Measurements from ENCODE around the gene GFOD1.
"Not testable (repeated sequence)": the region's sequence is repeated elsewhere in the genome, so short reads cannot be mapped to it uniquely, and the experiment has no call there.

GFOD1 gene

DNA sequence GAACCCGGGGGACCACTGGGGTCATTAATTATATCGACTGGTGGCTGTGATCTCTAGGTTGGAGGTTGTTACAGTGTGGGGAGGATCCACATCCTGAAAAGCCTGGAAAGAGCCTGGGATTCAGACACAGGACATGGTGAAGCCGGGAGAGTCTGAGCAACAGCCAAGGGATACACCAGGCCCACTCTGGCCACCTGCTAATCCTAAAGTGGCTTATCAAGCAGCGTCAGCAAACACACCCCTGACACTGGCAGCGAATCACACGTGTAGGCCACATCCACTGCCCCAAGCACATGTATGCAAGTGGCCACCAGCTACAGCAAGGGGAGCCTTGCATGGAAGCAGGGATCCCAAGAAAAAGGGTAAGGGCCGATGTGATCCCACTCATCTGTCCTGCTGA lies 41.0 kb downstream of the GFOD1 start:
- Histone ChIP-seq H3K36me3 (ENCODE audit: control insufficient read depth in 5 of 5, insufficient read depth in 5 of 5, low read length in 5 of 5) (peaks cover 0 to 10% (median 8%) of the 10 kb centered on the region in 5 donors), H3K4me1 (ENCODE audit: control insufficient read depth in 5 of 5, insufficient read depth in 5 of 5, low read length in 5 of 5) (peaks cover 5 to 49% (median 34%) of the 10 kb centered on the region in 5 donors), H3K27me3 (ENCODE audit: control insufficient read depth in 5 of 5, insufficient read depth in 4 of 5, low read length in 5 of 5) (no peaks in the 10 kb centered on the region), H3K9me3 (ENCODE audit: control insufficient read depth in 5 of 5, low read length in 5 of 5) (no peaks in the 10 kb centered on the region), H3K27ac (ENCODE audit: low read depth, low read length) (peak overlapping the region; percentile 21), H3K4me3 (ENCODE audit: low read depth in 1 of 5, low read length in 5 of 5) (no peak overlapping the region), H3K9ac (ENCODE audit: low read length in 5 of 5) (no peak overlapping the region)

DNA sequence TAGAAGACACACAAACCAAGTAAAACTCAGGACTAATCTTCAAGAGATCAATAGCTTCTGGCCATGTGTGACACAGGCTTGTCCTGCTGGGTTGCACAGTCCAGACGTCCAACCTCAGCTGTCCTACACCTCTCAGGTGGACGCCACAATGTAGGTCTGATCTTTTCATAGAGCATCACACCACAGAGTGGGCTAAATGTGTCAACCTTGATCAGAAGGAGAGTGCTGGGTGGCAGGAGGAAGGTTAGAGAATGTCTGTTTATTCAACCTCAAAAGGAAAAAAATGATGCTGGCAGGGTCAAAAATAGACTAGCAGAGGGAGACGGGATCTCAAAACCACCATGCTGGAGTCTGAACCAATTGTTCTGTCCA lies 41.7 kb downstream of the GFOD1 start:
- H3K4me3 ChIP-seq (ENCODE audit: low read depth in 1 of 5, low read length in 5 of 5): no peak overlapping the region
- H3K9ac ChIP-seq (ENCODE audit: low read length in 5 of 5): no peak overlapping the region
- peak overlapping the region; percentile 31 for H3K27ac ChIP-seq (ENCODE audit: low read depth, low read length)
- peaks cover 0 to 4% (median 2%) of the 10 kb centered on the region in 5 donors for H3K36me3 ChIP-seq (ENCODE audit: control insufficient read depth in 5 of 5, insufficient read depth in 5 of 5, low read length in 5 of 5)
- H3K27me3 ChIP-seq (ENCODE audit: control insufficient read depth in 5 of 5, insufficient read depth in 4 of 5, low read length in 5 of 5): no peaks in the 10 kb centered on the region
- H3K9me3 ChIP-seq (ENCODE audit: control insufficient read depth in 5 of 5, low read length in 5 of 5): no peaks in the 10 kb centered on the region
- peaks cover 5 to 53% (median 38%) of the 10 kb centered on the region in 5 donors for H3K4me1 ChIP-seq (ENCODE audit: control insufficient read depth in 5 of 5, insufficient read depth in 5 of 5, low read length in 5 of 5)

DNA sequence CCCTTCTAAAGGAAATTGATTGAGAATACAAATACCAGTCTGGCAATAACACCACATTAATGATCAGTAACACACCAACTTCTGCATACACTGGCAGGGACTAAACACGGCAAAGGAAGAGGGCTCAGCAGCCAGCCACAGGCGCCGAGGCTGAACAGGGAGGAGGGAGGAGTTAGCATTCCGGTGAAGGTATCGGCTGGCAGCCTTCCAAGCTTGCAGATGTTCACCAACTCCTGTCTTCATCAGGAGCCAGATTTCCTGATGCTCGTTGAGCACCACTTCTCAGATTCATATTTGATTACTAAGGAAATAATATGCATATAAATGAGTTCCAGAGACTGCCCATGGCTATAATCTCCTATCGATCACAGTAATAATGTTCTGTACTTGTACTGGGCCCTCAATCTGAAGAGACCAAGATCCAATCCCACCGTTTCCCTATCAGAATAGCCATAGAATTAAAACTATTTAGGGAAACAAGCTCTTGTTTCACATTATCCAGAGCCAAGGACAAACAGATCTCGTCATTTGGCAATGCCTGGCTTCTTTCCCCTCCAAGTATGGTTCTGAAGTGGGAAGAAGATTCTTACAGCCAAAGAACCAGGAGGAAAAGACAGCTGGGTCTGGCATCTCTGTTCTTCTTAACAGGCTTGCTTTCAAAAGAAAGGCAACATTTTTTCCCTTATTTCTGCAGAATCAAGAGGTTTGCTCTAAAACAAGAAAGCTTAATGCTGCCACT lies 42.2 kb downstream of the GFOD1 start:
- H3K27ac ChIP-seq (ENCODE audit: low read depth, low read length): peak overlapping the region; percentile 31
- no peaks in the 10 kb centered on the region for H3K27me3 ChIP-seq (ENCODE audit: control insufficient read depth in 5 of 5, insufficient read depth in 4 of 5, low read length in 5 of 5)
- no peaks in the 10 kb centered on the region for H3K9me3 ChIP-seq (ENCODE audit: control insufficient read depth in 5 of 5, low read length in 5 of 5)
- peak overlapping the region in 2 of 5 donors; percentile 29 to 54 for H3K4me3 ChIP-seq (ENCODE audit: low read depth in 1 of 5, low read length in 5 of 5)
- peak overlapping the region in 1 of 5 donors; percentile 66 for H3K9ac ChIP-seq (ENCODE audit: low read length in 5 of 5)
- H3K36me3 ChIP-seq (ENCODE audit: control insufficient read depth in 5 of 5, insufficient read depth in 5 of 5, low read length in 5 of 5): no peaks in the 10 kb centered on the region
- peaks cover 5 to 56% (median 43%) of the 10 kb centered on the region in 5 donors for H3K4me1 ChIP-seq (ENCODE audit: control insufficient read depth in 5 of 5, insufficient read depth in 5 of 5, low read length in 5 of 5)

DNA sequence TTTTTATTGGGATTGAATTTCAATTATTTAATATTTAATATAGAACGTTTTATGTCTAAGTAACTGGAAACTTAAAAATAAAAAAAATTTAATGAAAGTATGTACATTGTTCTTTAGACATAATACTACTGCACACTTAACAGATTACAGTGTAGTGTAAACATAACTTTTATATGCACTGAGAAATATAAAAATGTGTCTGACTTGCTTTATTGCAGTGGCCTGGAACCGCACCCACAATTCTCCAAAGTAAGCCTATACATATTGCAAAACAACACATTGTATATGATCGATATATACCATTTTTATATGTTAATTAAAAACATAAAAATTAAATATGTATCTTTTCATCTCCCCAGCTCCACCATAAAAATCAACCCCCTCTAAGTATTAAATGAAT lies 42.8 kb downstream of the GFOD1 start:
- Histone ChIP-seq H3K9ac (ENCODE audit: low read length in 5 of 5) (no peak overlapping the region), H3K9me3 (ENCODE audit: control insufficient read depth in 5 of 5, low read length in 5 of 5) (no peaks in the 10 kb centered on the region), H3K27me3 (ENCODE audit: control insufficient read depth in 5 of 5, insufficient read depth in 4 of 5, low read length in 5 of 5) (no peaks in the 10 kb centered on the region), H3K27ac (ENCODE audit: low read depth, low read length) (peak overlapping the region; percentile 31), H3K36me3 (ENCODE audit: control insufficient read depth in 5 of 5, insufficient read depth in 5 of 5, low read length in 5 of 5) (no peaks in the 10 kb centered on the region), H3K4me3 (ENCODE audit: low read depth in 1 of 5, low read length in 5 of 5) (no peak overlapping the region), H3K4me1 (ENCODE audit: control insufficient read depth in 5 of 5, insufficient read depth in 5 of 5, low read length in 5 of 5) (peaks cover 5 to 56% (median 43%) of the 10 kb centered on the region in 5 donors)

DNA sequence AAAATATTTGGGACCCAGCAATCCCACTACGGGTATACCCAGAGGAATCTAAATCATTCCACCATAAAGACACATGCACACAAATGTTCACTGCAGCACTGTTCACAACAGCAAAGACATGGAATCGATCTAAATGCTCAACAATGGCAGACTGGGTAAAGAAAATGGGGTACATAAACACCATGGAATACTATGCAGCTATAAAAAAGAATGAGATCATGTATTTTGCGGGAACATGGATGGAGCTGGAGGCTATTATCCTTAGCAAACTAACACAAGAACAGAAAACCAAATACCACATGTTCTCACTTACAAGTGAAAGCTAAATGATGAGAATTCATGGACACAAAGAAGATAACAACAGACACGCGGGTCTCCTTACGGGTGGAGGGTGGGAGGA lies 43.4 kb downstream of the GFOD1 start:
- not testable (repeated sequence) for H3K27me3 ChIP-seq (ENCODE audit: control insufficient read depth in 5 of 5, insufficient read depth in 4 of 5, low read length in 5 of 5); H3K9me3 ChIP-seq (ENCODE audit: control insufficient read depth in 5 of 5, low read length in 5 of 5); H3K27ac ChIP-seq (ENCODE audit: low read depth, low read length); H3K36me3 ChIP-seq (ENCODE audit: control insufficient read depth in 5 of 5, insufficient read depth in 5 of 5, low read length in 5 of 5); H3K4me3 ChIP-seq (ENCODE audit: low read depth in 1 of 5, low read length in 5 of 5); H3K9ac ChIP-seq (ENCODE audit: low read length in 5 of 5)
- H3K4me1 ChIP-seq (ENCODE audit: control insufficient read depth in 5 of 5, insufficient read depth in 5 of 5, low read length in 5 of 5): peaks cover 5 to 53% (median 43%) of the 10 kb centered on the region in 5 donors

DNA sequence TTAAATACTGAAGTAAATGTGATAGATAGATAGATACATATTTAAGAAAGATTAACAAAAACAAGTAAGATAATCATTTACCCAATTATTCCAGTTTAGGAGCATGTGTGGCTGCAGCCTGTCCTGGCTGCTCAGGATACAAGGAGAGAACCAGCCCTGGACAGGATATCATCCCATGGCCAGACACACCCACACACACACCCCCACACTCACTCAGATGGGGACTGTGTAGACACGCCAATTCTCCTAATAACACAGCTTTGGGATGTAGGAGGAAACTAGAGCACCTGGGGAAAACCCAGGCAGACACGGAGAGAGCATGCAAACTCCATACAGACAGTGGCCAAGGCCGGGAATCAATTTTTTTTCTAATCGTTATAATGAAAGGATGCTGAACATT lies 45.6 kb downstream of the GFOD1 start:
- no peaks in the 10 kb centered on the region for H3K27me3 ChIP-seq (ENCODE audit: control insufficient read depth in 5 of 5, insufficient read depth in 4 of 5, low read length in 5 of 5)
- peaks cover 0 to 37% (median 30%) of the 10 kb centered on the region in 5 donors for H3K4me1 ChIP-seq (ENCODE audit: control insufficient read depth in 5 of 5, insufficient read depth in 5 of 5, low read length in 5 of 5)
- no peak overlapping the region for H3K9ac ChIP-seq (ENCODE audit: low read length in 5 of 5)
- H3K27ac ChIP-seq (ENCODE audit: low read depth, low read length): no peak overlapping the region
- no peaks in the 10 kb centered on the region for H3K9me3 ChIP-seq (ENCODE audit: control insufficient read depth in 5 of 5, low read length in 5 of 5)
- no peak overlapping the region for H3K4me3 ChIP-seq (ENCODE audit: low read depth in 1 of 5, low read length in 5 of 5)
- H3K36me3 ChIP-seq (ENCODE audit: control insufficient read depth in 5 of 5, insufficient read depth in 5 of 5, low read length in 5 of 5): no peaks in the 10 kb centered on the region

DNA sequence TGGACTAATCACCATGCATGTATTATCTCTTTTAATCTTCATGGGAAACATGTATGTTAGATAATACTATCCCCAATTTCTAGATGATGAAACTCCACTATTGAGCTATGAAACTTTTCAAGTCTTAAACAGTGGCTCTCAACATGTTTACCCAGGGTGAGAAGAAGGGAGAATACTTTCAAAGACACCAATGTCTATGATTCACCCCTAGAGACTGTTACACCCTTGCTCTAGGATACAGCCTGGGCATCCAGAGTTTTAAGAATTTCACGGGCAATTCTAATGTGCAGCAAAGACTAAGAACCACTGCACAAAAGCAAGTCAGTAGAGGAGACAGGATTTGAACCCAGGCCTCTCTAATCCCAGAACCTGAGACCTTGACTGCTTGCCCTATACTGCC lies 47.8 kb downstream of the GFOD1 start:
- Histone ChIP-seq H3K9ac (ENCODE audit: low read length in 5 of 5) (no peak overlapping the region), H3K4me1 (ENCODE audit: control insufficient read depth in 5 of 5, insufficient read depth in 5 of 5, low read length in 5 of 5) (peaks cover 0 to 35% (median 14%) of the 10 kb centered on the region in 5 donors), H3K27me3 (ENCODE audit: control insufficient read depth in 5 of 5, insufficient read depth in 4 of 5, low read length in 5 of 5) (no peaks in the 10 kb centered on the region), H3K36me3 (ENCODE audit: control insufficient read depth in 5 of 5, insufficient read depth in 5 of 5, low read length in 5 of 5) (no peaks in the 10 kb centered on the region), H3K27ac (ENCODE audit: low read depth, low read length) (no peak overlapping the region), H3K4me3 (ENCODE audit: low read depth in 1 of 5, low read length in 5 of 5) (no peak overlapping the region), H3K9me3 (ENCODE audit: control insufficient read depth in 5 of 5, low read length in 5 of 5) (no peaks in the 10 kb centered on the region)

DNA sequence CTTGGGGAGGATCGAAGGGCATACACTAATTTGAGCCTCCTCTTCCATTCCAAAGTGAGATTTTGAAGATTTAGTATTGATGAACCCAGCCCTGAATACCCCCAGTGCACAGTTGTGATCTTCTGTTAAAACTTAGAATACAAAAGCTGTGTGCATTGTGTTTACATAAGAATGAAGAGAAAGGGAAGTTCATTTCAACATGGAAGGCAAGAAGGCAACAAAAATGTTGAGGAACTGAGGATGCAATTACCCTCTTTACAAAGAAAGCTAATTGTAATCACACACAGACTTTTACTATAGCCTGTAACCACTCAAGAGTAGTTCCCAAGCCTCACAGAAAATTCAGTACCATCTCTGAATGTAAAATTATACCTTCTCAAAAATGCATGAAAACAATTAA lies 49.3 kb downstream of the GFOD1 start:
- H3K36me3 ChIP-seq (ENCODE audit: control insufficient read depth in 5 of 5, insufficient read depth in 5 of 5, low read length in 5 of 5): no peaks in the 10 kb centered on the region
- no peaks in the 10 kb centered on the region for H3K9me3 ChIP-seq (ENCODE audit: control insufficient read depth in 5 of 5, low read length in 5 of 5)
- no peaks in the 10 kb centered on the region for H3K27me3 ChIP-seq (ENCODE audit: control insufficient read depth in 5 of 5, insufficient read depth in 4 of 5, low read length in 5 of 5)
- H3K27ac ChIP-seq (ENCODE audit: low read depth, low read length): no peak overlapping the region
- peaks cover 0 to 45% (median 16%) of the 10 kb centered on the region in 5 donors for H3K4me1 ChIP-seq (ENCODE audit: control insufficient read depth in 5 of 5, insufficient read depth in 5 of 5, low read length in 5 of 5)
- no peak overlapping the region for H3K4me3 ChIP-seq (ENCODE audit: low read depth in 1 of 5, low read length in 5 of 5)
- no peak overlapping the region for H3K9ac ChIP-seq (ENCODE audit: low read length in 5 of 5)

DNA sequence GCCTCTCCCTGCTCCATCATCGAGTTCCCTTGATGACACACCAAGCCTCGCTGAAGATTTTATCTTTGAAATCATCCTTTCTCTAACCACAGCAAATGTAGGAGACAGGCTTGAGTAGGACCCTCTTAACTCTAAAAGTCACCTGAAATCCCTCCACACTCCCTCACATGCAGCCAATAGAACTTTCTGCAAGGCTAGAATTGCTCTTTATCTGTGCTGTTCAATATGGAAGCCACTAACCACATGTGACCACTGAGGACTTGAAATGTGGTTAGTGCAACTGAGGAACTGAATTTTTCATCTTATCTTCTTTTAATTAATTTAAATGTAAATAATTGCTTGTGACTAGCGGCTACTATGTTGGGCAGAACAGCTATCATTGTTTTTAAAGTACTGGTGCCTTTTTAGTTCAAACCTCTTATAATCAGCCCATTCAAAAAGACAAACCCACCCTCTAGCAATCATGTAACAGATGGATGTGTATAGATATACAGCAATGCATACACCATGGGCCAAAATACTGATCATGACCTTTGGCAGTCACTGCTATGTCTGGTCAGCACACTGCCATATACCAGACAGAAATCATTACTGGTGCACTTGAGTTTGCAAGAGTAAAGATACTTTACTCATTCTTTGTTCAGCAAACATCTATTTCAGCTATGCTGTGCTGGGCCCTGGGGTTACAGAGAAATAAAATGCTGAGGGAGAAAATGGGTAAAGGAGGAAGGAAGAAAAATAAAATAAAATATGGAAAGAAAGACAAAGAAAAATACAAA lies 50.0 kb downstream of the GFOD1 start:
- Histone ChIP-seq H3K36me3 (ENCODE audit: control insufficient read depth in 5 of 5, insufficient read depth in 5 of 5, low read length in 5 of 5) (no peaks in the 10 kb centered on the region), H3K27ac (ENCODE audit: low read depth, low read length) (no peak overlapping the region), H3K27me3 (ENCODE audit: control insufficient read depth in 5 of 5, insufficient read depth in 4 of 5, low read length in 5 of 5) (no peaks in the 10 kb centered on the region), H3K9ac (ENCODE audit: low read length in 5 of 5) (no peak overlapping the region), H3K9me3 (ENCODE audit: control insufficient read depth in 5 of 5, low read length in 5 of 5) (no peaks in the 10 kb centered on the region), H3K4me3 (ENCODE audit: low read depth in 1 of 5, low read length in 5 of 5) (no peak overlapping the region), H3K4me1 (ENCODE audit: control insufficient read depth in 5 of 5, insufficient read depth in 5 of 5, low read length in 5 of 5) (peaks cover 0 to 50% (median 16%) of the 10 kb centered on the region in 5 donors)

Data from subcutaneous abdominal adipose tissue (tissue), 5 donors.